DND-41 (cell line): ENCODE measurements around the gene LHX3.

Experiments
- ATAC-seq: fragments of 200-7000 bp; cut with Tn5 transposase; 3 replicates; pipeline ENCODE4 v1.9.1; 2021; ENCODE audit warnings: low read depth; ENCODE audit not compliant: insufficient read depth
- DNase-seq: peaks from one replicate; pipeline ENCODE4 v3.0.0-alpha.2; 2020
- H2AFZ ChIP-seq: 2 replicates; pipeline ENCODE4 v1.6.0; 2012; ENCODE audit warnings: low read depth, low read length
- H3K27ac ChIP-seq: 2 replicates; pipeline ENCODE4 v1.5.1; 2012; ENCODE audit warnings: low read length, inconsistent platforms
- H3K27me3 ChIP-seq: fragments of 200-600 bp; sonication (generic); 2 replicates; pipeline ENCODE4 v1.6.0; 2012; ENCODE audit warnings: low read length, mild to moderate bottlenecking, inconsistent platforms; ENCODE audit not compliant: insufficient read depth, poor library complexity
- H3K36me3 ChIP-seq: 2 replicates; pipeline ENCODE4 v1.5.1; 2012; ENCODE audit warnings: low read length, inconsistent platforms; ENCODE audit not compliant: insufficient read depth
- H3K4me1 ChIP-seq: 2 replicates; pipeline ENCODE4 v1.5.1; 2012; ENCODE audit warnings: mild to moderate bottlenecking, low read length; ENCODE audit not compliant: insufficient read depth
- H3K4me2 ChIP-seq: 2 replicates; pipeline ENCODE4 v1.6.0; 2012; ENCODE audit warnings: mild to moderate bottlenecking, moderate library complexity, low read length, inconsistent platforms; ENCODE audit not compliant: insufficient read depth
- H3K4me3 ChIP-seq, 2 experiments: fragments of 200-600 bp in 1 of 2; shearing (Covaris generic) in 1 of 2; 2 replicates each; pipeline ENCODE4 v1.5.1; 2012 to 2016; ENCODE audit warnings: inconsistent platforms in 2 of 2, low read length in 2 of 2, mild to moderate bottlenecking in 2 of 2, low read depth in 1 of 2, moderate library complexity in 1 of 2
- H3K79me2 ChIP-seq: 2 replicates; pipeline ENCODE4 v1.6.0; 2012; ENCODE audit warnings: low read length, inconsistent platforms; ENCODE audit not compliant: insufficient read depth
- H3K9ac ChIP-seq: 2 replicates; pipeline ENCODE4 v1.6.0; 2012; ENCODE audit warnings: low read depth, mild to moderate bottlenecking, inconsistent platforms, low read length, moderate library complexity
- H3K9me3 ChIP-seq: 2 replicates; pipeline ENCODE4 v1.5.1; 2012; ENCODE audit warnings: low read length, moderate library complexity, mild to moderate bottlenecking, inconsistent platforms; ENCODE audit not compliant: insufficient read depth, severe bottlenecking
- H4K20me1 ChIP-seq: 2 replicates; pipeline ENCODE4 v1.6.0; 2012; ENCODE audit warnings: low read length; ENCODE audit not compliant: insufficient read depth
- CTCF ChIP-seq: IDR thresholded peaks from 2 replicates; pipeline ENCODE4 v1.5.1; 2012; ENCODE audit warnings: borderline replicate concordance, low read length, moderate library complexity, mild to moderate bottlenecking; ENCODE audit not compliant: poor library complexity, severe bottlenecking; ENCODE audit errors: extremely low read depth
- EZH2 ChIP-seq: IDR thresholded peaks from 3 replicates; pipeline ENCODE4 v1.6.1; 2012; ENCODE audit warnings: borderline replicate concordance, low read depth, mild to moderate bottlenecking, moderate library complexity, low read length, inconsistent platforms; ENCODE audit not compliant: severe bottlenecking

The LHX3 gene

DNA sequence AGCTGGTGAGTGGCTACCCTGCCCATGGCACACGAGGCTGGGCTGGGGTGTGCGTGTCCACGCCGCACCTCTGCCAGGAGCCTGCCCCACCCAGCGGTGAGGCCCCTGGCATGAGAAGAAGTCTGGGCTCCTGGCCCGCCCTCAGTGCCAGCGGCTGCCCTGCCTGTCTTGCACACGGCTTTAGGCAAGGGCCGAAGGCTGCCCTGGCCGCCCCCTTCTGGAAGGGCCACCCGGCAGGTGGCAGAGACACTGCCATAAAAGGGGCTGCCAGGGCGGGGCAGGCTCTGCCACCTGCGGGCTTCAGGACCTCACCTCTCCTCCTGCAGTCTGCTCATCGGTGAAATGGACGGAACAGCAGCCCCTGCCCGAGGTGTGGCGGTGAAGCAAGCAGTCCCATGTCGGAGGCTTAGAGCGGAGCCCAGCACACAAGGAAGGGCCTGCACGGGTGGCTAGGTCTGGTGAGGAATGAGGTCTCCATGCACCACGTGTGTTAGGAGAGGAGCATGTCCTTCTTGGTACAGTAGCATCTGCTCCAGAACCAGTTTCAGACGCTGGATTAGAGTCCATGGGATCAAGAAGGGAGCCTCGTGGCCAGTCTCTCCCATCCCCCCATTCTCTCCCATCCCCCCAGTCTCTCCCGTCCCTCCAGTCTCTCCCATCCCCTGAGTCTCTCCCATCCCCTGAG, 51.4 kb downstream of the LHX3 start:
- Histone ChIP-seq H3K27me3 (no peaks in the 10 kb centered on the region), H3K27ac (no peak overlapping the region), H3K4me3 (no peak overlapping the region), H3K79me2 (no peaks in the 10 kb centered on the region), H3K4me1 (no peaks in the 10 kb centered on the region), H3K4me2 (no peak overlapping the region), H3K9me3 (no peaks in the 10 kb centered on the region), H4K20me1 (no peaks in the 10 kb centered on the region), H2AFZ (no peak overlapping the region), H3K9ac (no peak overlapping the region), H3K36me3 (no peaks in the 10 kb centered on the region)
- TF ChIP-seq EZH2: no peak
- TF ChIP-seq CTCF: no peak
- DNase-seq: no peak
- no peak for ATAC-seq

DNA sequence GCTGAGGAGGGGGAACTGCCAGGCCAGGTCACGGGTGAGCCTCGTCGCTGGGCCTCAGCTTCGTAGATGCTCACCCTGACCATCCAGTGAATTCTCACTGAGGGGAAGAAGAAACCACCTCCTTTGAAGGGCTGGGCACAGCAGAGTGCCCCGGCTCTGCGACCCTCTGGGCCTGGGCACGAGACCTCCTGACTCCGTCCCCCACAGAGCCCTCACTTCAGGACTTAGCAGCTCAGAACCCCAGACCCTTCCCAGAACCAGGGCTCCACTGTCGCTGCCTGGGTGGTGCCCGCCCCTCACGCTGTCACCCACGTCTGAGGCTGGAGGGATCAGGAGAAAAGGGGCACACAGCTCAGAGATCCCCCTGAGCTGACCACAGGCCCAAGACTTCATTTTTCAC, 52.0 kb downstream of the LHX3 start:
- H3K4me2 ChIP-seq: no peak overlapping the region
- no peaks in the 10 kb centered on the region for H3K36me3 ChIP-seq
- H3K4me1 ChIP-seq: no peaks in the 10 kb centered on the region
- H2AFZ ChIP-seq: no peak overlapping the region
- H4K20me1 ChIP-seq: no peaks in the 10 kb centered on the region
- TF ChIP-seq CTCF (no peak), EZH2 (no peak)
- H3K27me3 ChIP-seq: no peaks in the 10 kb centered on the region
- ATAC-seq (no peak), DNase-seq (no peak)
- no peaks in the 10 kb centered on the region for H3K9me3 ChIP-seq
- no peak overlapping the region for H3K4me3 ChIP-seq
- H3K9ac ChIP-seq: no peak overlapping the region
- no peak overlapping the region for H3K27ac ChIP-seq
- no peaks in the 10 kb centered on the region for H3K79me2 ChIP-seq

DNA sequence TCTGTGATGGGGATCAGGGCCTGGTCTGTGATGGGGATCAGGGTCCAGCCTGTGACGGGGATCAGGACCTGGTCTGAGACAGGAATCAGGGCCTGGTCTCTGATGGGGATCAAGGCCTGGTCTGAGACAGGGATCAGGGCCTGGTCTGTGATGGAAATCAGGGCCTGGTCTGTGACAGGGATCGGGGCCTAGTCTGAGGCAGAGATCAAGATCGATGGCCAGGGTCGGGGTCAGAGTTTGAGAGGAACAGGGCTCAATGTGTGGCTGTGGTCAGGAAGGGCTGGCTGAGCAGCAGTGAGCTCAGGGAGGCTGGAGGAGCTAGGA, 52.4 kb downstream of the LHX3 start:
- DNase-seq (no peak), ATAC-seq (no peak)
- no peaks in the 10 kb centered on the region for H3K9me3 ChIP-seq
- H3K9ac ChIP-seq: no peak overlapping the region
- H3K27me3 ChIP-seq: no peaks in the 10 kb centered on the region
- no peaks in the 10 kb centered on the region for H3K36me3 ChIP-seq
- no peak overlapping the region for H3K4me3 ChIP-seq
- H3K4me2 ChIP-seq: no peak overlapping the region
- no peak overlapping the region for H3K27ac ChIP-seq
- H3K4me1 ChIP-seq: no peaks in the 10 kb centered on the region
- no peaks in the 10 kb centered on the region for H4K20me1 ChIP-seq
- TF ChIP-seq EZH2: no peak
- no peak for TF ChIP-seq CTCF
- H2AFZ ChIP-seq: no peak overlapping the region; the same call in 1 of the 2 replicates
- no peaks in the 10 kb centered on the region for H3K79me2 ChIP-seq
